Measurements from ENCODE around the gene SMARCC2.
A peak's percentile ranks its signal among the peaks of the same experiment; 100 is the strongest.

Gene SMARCC2

DNA sequence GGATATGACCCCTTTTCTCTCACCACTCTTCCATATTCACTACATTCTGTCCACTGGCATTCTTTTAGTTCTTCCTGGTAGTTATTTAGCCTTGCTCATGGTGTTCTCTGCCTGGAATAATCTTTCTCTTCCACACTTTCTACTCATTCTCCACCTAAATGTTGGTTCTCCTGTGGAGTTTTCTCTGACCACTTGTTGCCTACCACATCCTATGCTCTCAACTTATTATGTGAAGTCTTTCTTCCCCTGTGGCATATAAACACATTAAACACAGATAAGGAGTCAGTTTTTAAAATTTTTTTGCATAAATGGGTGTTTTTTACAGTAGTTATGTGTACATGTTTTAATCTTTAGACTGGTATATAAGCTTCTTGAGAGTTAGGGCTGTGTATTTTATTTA lies 3.3 kb upstream of the SMARCC2 start:
- H3K4me3 ChIP-seq (ENCODE audit: low read depth, low read length) = no peak overlapping the region
- H3K27me3 ChIP-seq (ENCODE audit: control insufficient read depth, insufficient read depth, low read length) = no peaks in the 10 kb centered on the region
- no peak overlapping the region for H3K9ac ChIP-seq (ENCODE audit: low read depth, low read length)

DNA sequence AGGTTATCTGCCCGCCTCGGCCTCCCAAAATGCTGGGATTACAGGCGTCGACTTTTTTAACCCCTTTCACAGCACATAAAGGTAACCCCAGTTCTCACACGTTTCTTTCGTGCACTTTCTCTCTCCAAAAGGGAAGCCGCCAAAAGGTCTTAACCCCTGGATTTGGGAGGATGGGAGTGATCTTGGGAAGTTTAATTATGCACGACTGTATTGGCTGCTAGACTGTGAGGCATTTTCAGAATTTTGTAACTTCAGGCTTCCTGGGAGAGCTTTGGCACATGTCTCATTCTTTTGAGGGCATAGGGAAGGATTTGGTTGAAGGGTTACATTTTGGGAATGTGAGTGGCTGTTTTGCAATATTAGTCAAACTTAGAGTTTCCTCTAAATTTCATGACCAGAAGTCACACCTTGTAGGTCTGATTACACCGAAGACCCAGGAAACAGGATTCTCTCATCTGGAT lies 1.4 kb upstream of the SMARCC2 start:
- no peaks in the 10 kb centered on the region for H3K27me3 ChIP-seq (ENCODE audit: control insufficient read depth, insufficient read depth, low read length)
- H3K9me3 ChIP-seq (ENCODE audit: control insufficient read depth, insufficient read depth, low read length) = no peaks in the 10 kb centered on the region
- peak overlapping the region; percentile 99 for H3K4me3 ChIP-seq (ENCODE audit: low read depth, low read length)
- peaks cover 15% of the 10 kb centered on the region for H3K36me3 ChIP-seq (ENCODE audit: control insufficient read depth, insufficient read depth, low read length)
- H3K4me1 ChIP-seq (ENCODE audit: control insufficient read depth, insufficient read depth, low read length) = peaks cover 14% of the 10 kb centered on the region
- H3K9ac ChIP-seq (ENCODE audit: low read depth, low read length) = peak overlapping the region; percentile 19; the same call in 1 of the 2 replicates
- H3K27ac ChIP-seq (ENCODE audit: low read depth, low read length) = no peak overlapping the region

More for the DNA sequence above, 3.3 kb upstream of the SMARCC2 start:
- Histone ChIP-seq H3K9me3 (ENCODE audit: control insufficient read depth, insufficient read depth, low read length) (no peaks in the 10 kb centered on the region), H3K36me3 (ENCODE audit: control insufficient read depth, insufficient read depth, low read length) (no peaks in the 10 kb centered on the region), H3K27ac (ENCODE audit: low read depth, low read length) (no peak overlapping the region), H3K4me1 (ENCODE audit: control insufficient read depth, insufficient read depth, low read length) (peaks cover 13% of the 10 kb centered on the region)

DNA sequence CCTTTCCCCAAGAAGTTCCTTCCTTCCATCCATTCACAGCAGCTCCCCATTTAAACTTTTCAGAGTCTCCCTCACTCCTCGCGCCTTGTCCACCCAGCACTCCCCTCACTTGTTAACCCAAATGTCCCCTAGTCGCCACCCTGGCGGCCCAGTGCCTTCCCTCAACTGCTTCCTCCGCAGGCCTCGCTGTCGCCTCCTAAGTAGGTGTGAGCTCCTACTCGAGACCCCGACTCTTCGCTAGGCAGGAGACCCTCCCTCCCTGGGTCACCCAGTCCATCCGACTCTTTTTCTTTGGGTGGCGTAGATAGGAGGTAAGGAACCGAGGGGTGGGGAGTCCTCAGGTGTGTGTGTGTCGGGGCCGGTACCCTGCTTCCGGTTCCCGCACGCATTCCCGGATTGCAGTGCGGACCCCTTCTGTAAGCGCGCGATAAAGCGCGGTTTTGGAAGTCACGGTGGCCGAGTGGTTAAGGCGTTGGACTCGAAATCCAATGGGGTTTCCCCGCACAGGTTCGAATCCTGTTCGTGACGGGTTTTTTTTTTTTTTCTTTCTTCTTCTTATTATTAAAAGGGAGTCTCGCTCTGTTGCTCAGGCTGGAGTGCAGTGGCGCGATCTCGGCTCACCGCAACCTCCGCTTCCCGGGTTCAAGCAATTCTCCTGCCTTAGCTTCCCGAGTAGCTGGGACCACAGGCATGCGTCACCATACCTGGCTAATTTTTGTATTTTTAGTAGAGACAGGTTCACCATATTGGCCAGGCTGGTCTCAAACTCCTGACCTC lies 823 bp upstream of the SMARCC2 start:
- H3K4me1 ChIP-seq (ENCODE audit: control insufficient read depth, insufficient read depth, low read length) = peaks cover 14% of the 10 kb centered on the region
- peak overlapping the region; percentile 99 for H3K4me3 ChIP-seq (ENCODE audit: low read depth, low read length)
- H3K27me3 ChIP-seq (ENCODE audit: control insufficient read depth, insufficient read depth, low read length) = no peaks in the 10 kb centered on the region
- H3K36me3 ChIP-seq (ENCODE audit: control insufficient read depth, insufficient read depth, low read length) = peaks cover 20% of the 10 kb centered on the region
- no peaks in the 10 kb centered on the region for H3K9me3 ChIP-seq (ENCODE audit: control insufficient read depth, insufficient read depth, low read length)
- H3K9ac ChIP-seq (ENCODE audit: low read depth, low read length) = peak overlapping the region; percentile 85
- H3K27ac ChIP-seq (ENCODE audit: low read depth, low read length) = peak overlapping the region; percentile 88

DNA sequence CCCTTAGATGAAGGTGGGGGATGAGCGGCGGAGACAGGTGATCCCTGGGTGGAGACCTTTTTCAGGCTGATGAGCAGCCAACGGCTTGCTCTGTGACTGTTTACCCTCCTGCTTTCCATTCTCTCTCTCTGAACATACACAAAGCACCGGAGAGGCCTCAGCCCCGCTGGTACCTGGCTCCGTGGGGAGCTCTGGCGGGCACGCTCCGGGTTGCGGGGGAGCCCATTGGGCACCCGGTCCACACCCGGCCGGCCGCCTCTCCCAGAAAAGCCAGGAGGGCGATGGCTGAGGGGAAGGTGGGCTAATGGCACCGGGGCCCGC lies 545 bp downstream of the SMARCC2 start:
- peaks cover 34% of the 10 kb centered on the region for H3K36me3 ChIP-seq (ENCODE audit: control insufficient read depth, insufficient read depth, low read length)
- H3K4me1 ChIP-seq (ENCODE audit: control insufficient read depth, insufficient read depth, low read length) = peaks cover 14% of the 10 kb centered on the region
- H3K9me3 ChIP-seq (ENCODE audit: control insufficient read depth, insufficient read depth, low read length) = no peaks in the 10 kb centered on the region
- H3K27me3 ChIP-seq (ENCODE audit: control insufficient read depth, insufficient read depth, low read length) = no peaks in the 10 kb centered on the region
- H3K4me3 ChIP-seq (ENCODE audit: low read depth, low read length) = peak overlapping the region; percentile 86
- peak overlapping the region; percentile 97 for H3K27ac ChIP-seq (ENCODE audit: low read depth, low read length)
- peak overlapping the region; percentile 89 for H3K9ac ChIP-seq (ENCODE audit: low read depth, low read length)

DNA sequence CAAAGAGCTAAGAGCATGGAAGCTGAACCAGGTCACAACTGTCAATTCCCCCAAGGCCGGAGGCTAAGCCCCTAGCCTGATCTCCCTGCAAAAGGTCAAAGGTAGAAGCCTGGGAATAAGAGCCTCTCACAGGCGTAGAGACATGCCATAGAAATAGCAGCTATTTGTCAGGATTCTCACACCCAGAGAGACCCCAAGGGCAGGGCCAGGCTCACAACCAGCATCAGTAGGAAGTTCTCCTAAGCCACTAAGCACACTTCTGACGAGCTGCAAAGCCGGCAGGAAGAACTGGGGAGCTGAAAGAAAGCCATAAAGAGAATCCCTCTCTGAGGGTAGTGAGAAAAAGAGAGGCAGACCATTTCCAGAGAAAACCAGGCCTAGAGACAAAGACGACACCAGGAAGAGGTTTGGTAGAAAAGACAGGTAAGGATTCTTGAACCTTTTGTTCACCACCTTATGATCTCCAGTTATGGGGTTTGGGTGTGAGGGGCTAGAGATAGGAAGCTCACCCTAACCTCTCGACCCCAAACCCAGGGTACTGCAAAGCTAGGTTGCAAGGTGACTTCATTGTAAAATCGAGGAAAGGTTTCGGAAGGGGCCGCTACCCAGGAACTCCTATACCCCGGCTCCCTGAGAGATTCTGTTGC lies 1.0 kb downstream of the SMARCC2 start:
- Histone ChIP-seq H3K4me3 (ENCODE audit: low read depth, low read length) (peak overlapping the region; percentile 86), H3K27ac (ENCODE audit: low read depth, low read length) (peak overlapping the region; percentile 97), H3K4me1 (ENCODE audit: control insufficient read depth, insufficient read depth, low read length) (peaks cover 14% of the 10 kb centered on the region), H3K9ac (ENCODE audit: low read depth, low read length) (peak overlapping the region; percentile 89), H3K27me3 (ENCODE audit: control insufficient read depth, insufficient read depth, low read length) (no peaks in the 10 kb centered on the region), H3K36me3 (ENCODE audit: control insufficient read depth, insufficient read depth, low read length) (peaks cover 39% of the 10 kb centered on the region), H3K9me3 (ENCODE audit: control insufficient read depth, insufficient read depth, low read length) (no peaks in the 10 kb centered on the region)

DNA sequence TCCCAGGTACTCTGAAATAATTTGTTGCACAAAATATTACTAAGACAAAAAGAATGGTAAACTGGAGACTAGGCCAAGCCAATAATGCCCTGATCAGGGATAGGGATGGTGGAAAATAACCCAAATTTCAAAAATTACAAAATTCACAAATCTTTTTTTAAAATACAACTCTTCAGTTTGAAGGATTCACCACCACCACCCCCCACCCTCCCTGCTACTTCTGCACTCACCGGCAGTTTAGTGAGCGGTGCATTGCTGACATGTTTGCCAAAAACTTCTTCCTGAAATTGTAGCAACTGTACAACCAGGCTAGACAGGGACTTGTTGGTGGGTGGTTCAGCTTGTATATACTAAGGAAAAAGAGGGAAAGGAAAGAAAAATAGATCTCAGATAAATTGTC lies 2.3 kb downstream of the SMARCC2 start:
- Histone ChIP-seq H3K9me3 (ENCODE audit: control insufficient read depth, insufficient read depth, low read length) (no peaks in the 10 kb centered on the region), H3K4me1 (ENCODE audit: control insufficient read depth, insufficient read depth, low read length) (peaks cover 14% of the 10 kb centered on the region), H3K9ac (ENCODE audit: low read depth, low read length) (no peak overlapping the region), H3K27ac (ENCODE audit: low read depth, low read length) (no peak overlapping the region), H3K27me3 (ENCODE audit: control insufficient read depth, insufficient read depth, low read length) (no peaks in the 10 kb centered on the region), H3K36me3 (ENCODE audit: control insufficient read depth, insufficient read depth, low read length) (peaks cover 48% of the 10 kb centered on the region), H3K4me3 (ENCODE audit: low read depth, low read length) (no peak overlapping the region)

DNA sequence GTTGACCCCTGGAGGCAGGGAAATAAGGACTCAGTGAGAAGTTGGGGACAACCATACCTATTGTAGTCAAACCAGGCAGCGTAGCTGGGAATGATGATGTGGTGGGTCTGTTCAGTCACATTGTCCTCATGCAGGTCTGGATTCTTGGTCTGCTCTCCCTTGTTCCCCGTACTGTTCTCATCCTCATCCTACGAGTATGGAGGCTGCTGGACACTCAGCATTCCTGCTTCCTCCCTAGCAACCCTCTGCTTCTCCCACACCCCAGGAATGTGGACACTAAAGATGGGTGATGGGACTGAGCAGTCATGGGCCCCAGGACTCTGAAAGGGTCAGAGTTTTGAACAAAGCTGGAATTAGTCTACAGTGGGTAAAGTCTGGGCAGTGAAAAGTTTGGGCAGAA lies 10.9 kb downstream of the SMARCC2 start:
- H3K9me3 ChIP-seq (ENCODE audit: control insufficient read depth, insufficient read depth, low read length) = no peaks in the 10 kb centered on the region
- H3K36me3 ChIP-seq (ENCODE audit: control insufficient read depth, insufficient read depth, low read length) = peaks cover 84% of the 10 kb centered on the region
- H3K9ac ChIP-seq (ENCODE audit: low read depth, low read length) = no peak overlapping the region
- H3K4me3 ChIP-seq (ENCODE audit: low read depth, low read length) = no peak overlapping the region
- H3K4me1 ChIP-seq (ENCODE audit: control insufficient read depth, insufficient read depth, low read length) = no peaks in the 10 kb centered on the region
- no peak overlapping the region for H3K27ac ChIP-seq (ENCODE audit: low read depth, low read length)
- no peaks in the 10 kb centered on the region for H3K27me3 ChIP-seq (ENCODE audit: control insufficient read depth, insufficient read depth, low read length)

DNA sequence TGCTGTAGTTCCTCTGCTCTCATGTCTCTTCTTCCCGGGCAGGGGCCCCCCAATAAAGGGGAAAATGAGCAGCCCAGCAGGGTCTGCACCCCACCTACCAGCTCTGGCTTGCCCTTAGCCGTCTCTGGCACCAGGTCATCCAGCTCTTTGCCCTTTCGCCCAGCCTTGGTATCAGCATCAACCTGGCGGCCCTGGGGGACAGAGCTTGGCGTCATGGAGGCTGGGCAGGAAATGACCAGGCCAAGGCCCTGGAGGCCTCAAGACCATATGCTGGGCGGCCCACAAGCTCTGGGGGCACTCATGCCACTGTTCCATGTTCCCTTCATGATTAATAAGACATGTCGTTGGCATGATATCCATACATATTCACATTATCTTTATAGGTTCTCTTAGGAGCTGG lies 16.4 kb downstream of the SMARCC2 start:
- peaks cover 92% of the 10 kb centered on the region for H3K36me3 ChIP-seq (ENCODE audit: control insufficient read depth, insufficient read depth, low read length)
- H3K4me1 ChIP-seq (ENCODE audit: control insufficient read depth, insufficient read depth, low read length) = no peaks in the 10 kb centered on the region
- no peak overlapping the region for H3K27ac ChIP-seq (ENCODE audit: low read depth, low read length)
- no peak overlapping the region for H3K4me3 ChIP-seq (ENCODE audit: low read depth, low read length)
- no peaks in the 10 kb centered on the region for H3K27me3 ChIP-seq (ENCODE audit: control insufficient read depth, insufficient read depth, low read length)
- no peak overlapping the region for H3K9ac ChIP-seq (ENCODE audit: low read depth, low read length)
- no peaks in the 10 kb centered on the region for H3K9me3 ChIP-seq (ENCODE audit: control insufficient read depth, insufficient read depth, low read length)

DNA sequence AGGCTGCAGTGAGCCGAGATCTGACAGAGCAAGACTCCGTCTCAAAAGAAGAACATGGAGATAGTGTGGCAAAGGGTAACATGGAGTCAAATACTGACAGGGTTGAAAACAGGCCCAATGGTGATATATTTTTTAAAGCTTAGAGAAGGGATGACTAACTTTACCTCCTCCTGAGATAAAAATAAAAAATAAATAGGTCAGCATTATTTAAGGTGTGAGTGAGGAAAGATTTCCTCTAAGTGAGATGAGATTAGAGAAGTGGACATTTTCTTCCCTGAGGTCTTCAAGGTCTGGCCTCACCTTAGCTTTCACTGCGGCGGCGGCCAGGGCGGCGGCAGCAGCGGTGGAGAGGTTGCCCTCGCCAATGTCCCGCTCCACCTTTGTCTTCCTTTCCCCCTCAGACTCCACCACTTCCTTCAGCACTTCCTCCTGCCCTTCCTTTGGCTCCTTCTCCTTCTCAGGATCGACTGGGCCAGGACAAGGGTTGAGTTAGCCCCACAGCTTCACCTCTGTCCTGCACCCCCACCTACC lies 20.0 kb downstream of the SMARCC2 start:
- Histone ChIP-seq H3K27ac (ENCODE audit: low read depth, low read length) (no peak overlapping the region), H3K9ac (ENCODE audit: low read depth, low read length) (no peak overlapping the region), H3K36me3 (ENCODE audit: control insufficient read depth, insufficient read depth, low read length) (peaks cover 97% of the 10 kb centered on the region), H3K4me3 (ENCODE audit: low read depth, low read length) (no peak overlapping the region), H3K27me3 (ENCODE audit: control insufficient read depth, insufficient read depth, low read length) (no peaks in the 10 kb centered on the region), H3K4me1 (ENCODE audit: control insufficient read depth, insufficient read depth, low read length) (no peaks in the 10 kb centered on the region), H3K9me3 (ENCODE audit: control insufficient read depth, insufficient read depth, low read length) (no peaks in the 10 kb centered on the region)

DNA sequence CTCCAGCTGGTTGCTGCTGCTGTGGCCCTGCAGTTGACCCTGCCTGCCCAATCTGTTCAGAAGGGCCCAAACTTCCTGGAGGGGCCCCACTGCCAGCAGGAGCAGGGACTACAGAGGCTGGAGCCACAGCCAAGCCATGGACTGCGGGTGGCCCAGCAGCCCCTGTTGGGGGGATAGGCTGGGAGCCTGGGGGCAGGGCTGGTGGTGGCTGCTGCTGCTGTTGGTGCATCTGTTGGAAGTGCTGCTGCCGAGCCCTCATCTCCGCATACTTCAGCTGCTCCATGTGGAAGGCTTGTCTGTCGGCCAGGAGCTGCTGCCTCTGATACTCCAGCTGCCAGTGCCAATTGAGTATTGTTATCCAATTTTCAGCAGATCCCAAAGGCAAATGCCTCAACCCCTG lies 23.9 kb downstream of the SMARCC2 start:
- H3K27me3 ChIP-seq (ENCODE audit: control insufficient read depth, insufficient read depth, low read length) = no peaks in the 10 kb centered on the region
- no peak overlapping the region for H3K27ac ChIP-seq (ENCODE audit: low read depth, low read length)
- no peaks in the 10 kb centered on the region for H3K9me3 ChIP-seq (ENCODE audit: control insufficient read depth, insufficient read depth, low read length)
- H3K9ac ChIP-seq (ENCODE audit: low read depth, low read length) = no peak overlapping the region
- peaks cover 97% of the 10 kb centered on the region for H3K36me3 ChIP-seq (ENCODE audit: control insufficient read depth, insufficient read depth, low read length)
- peaks cover 23% of the 10 kb centered on the region for H3K4me1 ChIP-seq (ENCODE audit: control insufficient read depth, insufficient read depth, low read length)
- no peak overlapping the region for H3K4me3 ChIP-seq (ENCODE audit: low read depth, low read length)

DNA sequence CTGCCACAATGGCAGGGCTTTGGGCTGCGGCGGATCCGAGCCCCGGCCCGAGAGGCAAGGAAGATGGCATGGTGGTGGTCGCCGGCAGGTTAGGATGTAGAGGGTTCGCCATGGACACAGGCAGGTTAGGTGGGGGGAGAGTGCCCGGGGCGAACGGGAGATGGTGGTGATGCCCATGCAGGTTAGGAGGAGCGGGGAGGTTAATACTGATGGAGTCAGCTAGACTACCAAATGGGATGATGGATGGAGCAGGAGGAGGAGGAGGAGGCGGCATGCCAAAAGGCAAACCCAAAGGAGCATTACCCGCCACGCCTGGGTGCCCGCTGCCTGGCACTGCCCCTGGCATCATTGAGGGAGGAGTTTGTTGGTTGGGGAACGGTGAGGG lies 24.9 kb downstream of the SMARCC2 start:
- no peak overlapping the region for H3K4me3 ChIP-seq (ENCODE audit: low read depth, low read length)

More for the DNA sequence above, 24.9 kb downstream of the SMARCC2 start:
- Histone ChIP-seq H3K27ac (ENCODE audit: low read depth, low read length) (no peak overlapping the region), H3K36me3 (ENCODE audit: control insufficient read depth, insufficient read depth, low read length) (peaks cover 97% of the 10 kb centered on the region), H3K9ac (ENCODE audit: low read depth, low read length) (no peak overlapping the region), H3K27me3 (ENCODE audit: control insufficient read depth, insufficient read depth, low read length) (no peaks in the 10 kb centered on the region), H3K4me1 (ENCODE audit: control insufficient read depth, insufficient read depth, low read length) (peaks cover 34% of the 10 kb centered on the region), H3K9me3 (ENCODE audit: control insufficient read depth, insufficient read depth, low read length) (no peaks in the 10 kb centered on the region)
